Hepatocyte (in vitro differentiated cells): ENCODE data around the gene CALB2. TPM values are rescaled to one million over a fixed set of nuclear protein-coding genes. Genes with fewer than 3 reads are reported as not detected.
"Not testable (repeated sequence)": the region's sequence is repeated elsewhere in the genome, so short reads cannot be mapped to it uniquely, and the experiment has no call there.

Source experiments
- DNase-seq: peaks from one replicate; pipeline ENCODE4 v3.0.0-alpha.2; 2016; ENCODE audit warnings: low spot score
- H2AFZ ChIP-seq: fragments of 200-600 bp; sonication (generic); 2 replicates; pipeline ENCODE4 v1.6.0; 2016; ENCODE audit warnings: antibody characterized with exemption, mild to moderate bottlenecking
- H3K27ac ChIP-seq: fragments of 200-600 bp; sonication (generic); 2 replicates; pipeline ENCODE4 v1.5.1; 2016; ENCODE audit warnings: mild to moderate bottlenecking
- H3K27me3 ChIP-seq: fragments of 200-600 bp; sonication (generic); 2 replicates; pipeline ENCODE4 v1.6.1; 2016
- H3K36me3 ChIP-seq: fragments of 200-600 bp; sonication (generic); replicated peaks from 2 replicates; pipeline ENCODE4 v1.5.1; 2016; ENCODE audit warnings: low read depth; ENCODE audit not compliant: insufficient read depth
- H3K4me1 ChIP-seq: fragments of 200-600 bp; sonication (generic); 2 replicates; pipeline ENCODE4 v1.5.1; 2016; ENCODE audit warnings: mild to moderate bottlenecking, moderate library complexity; ENCODE audit not compliant: insufficient read depth
- H3K4me2 ChIP-seq: fragments of 200-600 bp; sonication (generic); 2 replicates; pipeline ENCODE4 v1.6.0; 2016
- H3K4me3 ChIP-seq: fragments of 200-600 bp; sonication (generic); 2 replicates; pipeline ENCODE4 v1.5.1; 2016; ENCODE audit warnings: mild to moderate bottlenecking
- H3K79me2 ChIP-seq: fragments of 200-600 bp; sonication (generic); 2 replicates; pipeline ENCODE4 v1.6.0; 2017; ENCODE audit warnings: mild to moderate bottlenecking
- H3K9me2 ChIP-seq: fragments of 200-600 bp; sonication (generic); replicated peaks from 2 replicates; pipeline ENCODE4 v1.6.0; 2017; ENCODE audit warnings: mild to moderate bottlenecking; ENCODE audit not compliant: insufficient read depth
- H3K9me3 ChIP-seq: fragments of 200-600 bp; sonication (generic); 2 replicates; pipeline ENCODE4 v1.5.1; 2016; ENCODE audit warnings: low read depth, mild to moderate bottlenecking
- H4K20me1 ChIP-seq: fragments of 200-600 bp; sonication (generic); 2 replicates; pipeline ENCODE4 v1.6.0; 2016; ENCODE audit warnings: mild to moderate bottlenecking; ENCODE audit not compliant: insufficient read depth, poor library complexity, severe bottlenecking
- CTCF ChIP-seq: fragments of 200-600 bp; sonication (generic); IDR thresholded peaks from 2 replicates; pipeline ENCODE4 v1.5.1; 2016; ENCODE audit warnings: antibody characterized with exemption, mild to moderate bottlenecking; ENCODE audit not compliant: poor library complexity
- EZH2 ChIP-seq: fragments of 200-600 bp; sonication (generic); IDR thresholded peaks from 2 replicates; pipeline ENCODE4 v1.6.1; 2016; ENCODE audit warnings: antibody characterized with exemption, mild to moderate bottlenecking, borderline replicate concordance
- EZH2phosphoT487 ChIP-seq: fragments of 200-600 bp; sonication (generic); IDR thresholded peaks from one replicate; pipeline ENCODE4 v1.6.1; 2018; ENCODE audit warnings: antibody characterized with exemption, mild to moderate bottlenecking, low read depth, moderate library complexity; ENCODE audit not compliant: unreplicated experiment, severe bottlenecking
- WGBS: methylation state at CpG from one replicate; pipeline ENCODE4 v1.1.6; 2016; ENCODE audit warnings: low lambda C conversion rate; ENCODE audit errors: missing lambda C conversion rate; 5-methylcytosine and 5-hydroxymethylcytosine counted together
- polyA plus RNA-seq: library from polyadenylated mRNA; unstranded; fragments of >200 nt; fragmentation: Nextera tagmentation; extraction: Ambion mirVana; gene quantifications from 2 replicates; pipeline ENCODE4 v1.2.1, GENCODE V29; 2016
- total RNA-seq: library from RNA; depleted of rRNA; stranded (reverse); fragments of >200 nt; gene quantifications from 2 replicates; pipeline ENCODE4 v1.2.3, GENCODE V29; 2014

Gene CALB2
- 1.8 and 2.3 TPM in 2 replicates for total RNA-seq
- 6.5 and 12.4 TPM in 2 replicates for polyA plus RNA-seq

- Histone ChIP-seq H3K9me3 (no peaks in the 10 kb centered on the region), H4K20me1 (no peaks in the 10 kb centered on the region), H3K4me2 (peak within 1 kb of the TSS; percentile 87), H3K4me3 (no peak within 1 kb of the TSS), H3K79me2 (no peaks in the 10 kb centered on the region), H3K9me2 (no peaks in the 10 kb centered on the region), H3K4me1 (peaks cover 4% of the 10 kb centered on the region), H3K27me3 (peaks cover 30% of the 10 kb centered on the region), H3K27ac (no peak within 1 kb of the TSS), H2AFZ (peak within 1 kb of the TSS; percentile 28), H3K36me3 (no peaks in the 10 kb centered on the region)
- WGBS: 3% methylated on average over 50 of the region's 53 CpGs
- DNase-seq: peak; percentile 88
- TF ChIP-seq CTCF (peak; percentile 87), EZH2phosphoT487 (no peak)
Measured at GRCh38 chr16:71358464-71358998, at the start of gene CALB2. TSS of gene CALB2 (plus strand) at chr16:71358723. CDS start at chr16:71358793, 70 bp downstream.

- 31% methylated on average over 7 of the region's 7 CpGs for WGBS
- Histone ChIP-seq H3K27ac (no peak overlapping the region), H4K20me1 (no peaks in the 10 kb centered on the region), H3K36me3 (no peaks in the 10 kb centered on the region), H3K9me3 (no peaks in the 10 kb centered on the region), H2AFZ (no peak overlapping the region), H3K4me1 (no peaks in the 10 kb centered on the region), H3K4me2 (no peak overlapping the region), H3K27me3 (peaks cover 18% of the 10 kb centered on the region), H3K9me2 (no peaks in the 10 kb centered on the region), H3K4me3 (no peak overlapping the region), H3K79me2 (no peaks in the 10 kb centered on the region)
- peak; percentile 64 for DNase-seq
- no peak for TF ChIP-seq EZH2phosphoT487
- TF ChIP-seq EZH2: no peak
- peak; percentile 86 for TF ChIP-seq CTCF
Measured at GRCh38 chr16:71311553-71312158, 46.9 kb upstream of the CALB2 start.

- H3K4me3 ChIP-seq, H3K4me2 ChIP-seq, H3K36me3 ChIP-seq, DNase-seq, H3K27ac ChIP-seq, H2AFZ ChIP-seq, H3K79me2 ChIP-seq, H3K9me2 ChIP-seq, H4K20me1 ChIP-seq, H3K4me1 ChIP-seq, H3K9me3 ChIP-seq: not testable (repeated sequence)
- H3K27me3 ChIP-seq: peaks cover 18% of the 10 kb centered on the region
- WGBS: 62% methylated on average over 3 of the region's 3 CpGs
Measured at GRCh38 chr16:71313591-71313990, 44.9 kb upstream of the CALB2 start.

GRCh38 chr16:71315269-71315668 is 43.3 kb upstream of the CALB2 start:
- Histone ChIP-seq H4K20me1 (no peaks in the 10 kb centered on the region), H3K36me3 (no peaks in the 10 kb centered on the region), H2AFZ (no peak overlapping the region), H3K4me3 (no peak overlapping the region), H3K27ac (no peak overlapping the region), H3K27me3 (peaks cover 13% of the 10 kb centered on the region), H3K4me1 (no peaks in the 10 kb centered on the region), H3K9me3 (no peaks in the 10 kb centered on the region), H3K79me2 (no peaks in the 10 kb centered on the region), H3K4me2 (no peak overlapping the region), H3K9me2 (no peaks in the 10 kb centered on the region)
- DNase-seq: no peak
- TF ChIP-seq CTCF: no peak
- no peak for TF ChIP-seq EZH2phosphoT487
- no peak for TF ChIP-seq EZH2
- 36% methylated on average over 3 of the region's 3 CpGs for WGBS
